Neuronal stem cell (in vitro differentiated cells): Measurements from ENCODE around the gene NRIP1.

ENCODE experiments used
- DNase-seq: peaks from one replicate; pipeline ENCODE4 v3.0.0-alpha.2; 2013; ENCODE audit warnings: low spot score
- H2AFZ ChIP-seq: one replicate; pipeline ENCODE4 v1.6.1; 2013; ENCODE audit warnings: mild to moderate bottlenecking, low read length, inconsistent platforms
- H2AK5ac ChIP-seq: 2 replicates; pipeline ENCODE4 v1.6.1; 2013; ENCODE audit warnings: low read depth, mild to moderate bottlenecking, inconsistent platforms, low read length, moderate library complexity, mixed read lengths
- H2BK120ac ChIP-seq: 2 replicates; pipeline ENCODE4 v1.6.1; 2013; ENCODE audit warnings: low read depth, mild to moderate bottlenecking, inconsistent platforms, low read length, moderate library complexity, mixed read lengths
- H2BK12ac ChIP-seq: one replicate; pipeline ENCODE4 v1.6.1; 2013; ENCODE audit warnings: low read length, inconsistent platforms
- H2BK15ac ChIP-seq: 2 replicates; pipeline ENCODE4 v1.6.1; 2013; ENCODE audit warnings: mild to moderate bottlenecking, low read length, inconsistent platforms, mixed read lengths
- H2BK5ac ChIP-seq: one replicate; pipeline ENCODE4 v1.6.1; 2013; ENCODE audit warnings: inconsistent platforms, mild to moderate bottlenecking, low read length, moderate library complexity
- H3K14ac ChIP-seq: one replicate; pipeline ENCODE4 v1.6.1; 2013; ENCODE audit warnings: low read length, inconsistent platforms
- H3K18ac ChIP-seq: 2 replicates; pipeline ENCODE4 v1.6.1; 2013; ENCODE audit warnings: low read length, inconsistent platforms
- H3K23ac ChIP-seq: 2 replicates; pipeline ENCODE4 v1.6.1; 2013; ENCODE audit warnings: low read depth, mild to moderate bottlenecking, mixed read lengths, low read length, inconsistent platforms; ENCODE audit not compliant: poor library complexity
- H3K27ac ChIP-seq: replicated peaks from 3 replicates; pipeline ENCODE4 v1.5.1; 2013; ENCODE audit warnings: low read length, inconsistent platforms
- H3K27me3 ChIP-seq, 3 experiments: 2 replicates each; pipeline ENCODE4 v1.6.1; 2013; ENCODE audit warnings: low read length in 3 of 3, mild to moderate bottlenecking in 2 of 3, inconsistent platforms in 1 of 3, low read depth in 1 of 3, mixed read lengths in 1 of 3, moderate library complexity in 1 of 3; ENCODE audit not compliant: control insufficient read depth in 3 of 3, insufficient read depth in 3 of 3
- H3K36me3 ChIP-seq, 2 donors: replicated peaks in 1 of 2; 2 replicates each; pipeline ENCODE4 v1.6.1; 2013; ENCODE audit warnings: low read length in 2 of 2; ENCODE audit not compliant: control insufficient read depth in 2 of 2, insufficient read depth in 2 of 2
- H3K4ac ChIP-seq: 2 replicates; pipeline ENCODE4 v1.6.1; 2013; ENCODE audit warnings: inconsistent platforms, mild to moderate bottlenecking, low read length, moderate library complexity
- H3K4me1 ChIP-seq, 2 donors: 1 replicate in 1 of 2; 2 replicates in 1 of 2; pipeline ENCODE4 v1.6.1; 2013; ENCODE audit warnings: low read length in 2 of 2, low read depth in 1 of 2; ENCODE audit not compliant: control insufficient read depth in 2 of 2, insufficient read depth in 1 of 2
- H3K4me2 ChIP-seq: one replicate; pipeline ENCODE4 v1.6.1; 2013; ENCODE audit warnings: mild to moderate bottlenecking, low read length, inconsistent platforms; ENCODE audit not compliant: insufficient read depth, poor library complexity, severe bottlenecking
- H3K4me3 ChIP-seq, 2 donors: 2 replicates each; pipeline ENCODE4 v1.5.1; 2013; ENCODE audit warnings: low read length in 2 of 2, mild to moderate bottlenecking in 2 of 2, inconsistent platforms in 1 of 2, moderate library complexity in 1 of 2
- H3K79me1 ChIP-seq: one replicate; pipeline ENCODE4 v1.6.1; 2013; ENCODE audit warnings: low read depth, mild to moderate bottlenecking, inconsistent platforms, low read length, moderate library complexity
- H3K9ac ChIP-seq: one replicate; pipeline ENCODE4 v1.6.1; 2013; ENCODE audit warnings: mild to moderate bottlenecking, low read depth, low read length, inconsistent platforms; ENCODE audit not compliant: poor library complexity
- H3K9me3 ChIP-seq, 2 donors: replicated peaks in 1 of 2; 2 replicates each; pipeline versions ENCODE3 to v1.6.1; 2013; ENCODE audit warnings: low read length in 2 of 2, mild to moderate bottlenecking in 2 of 2, inconsistent platforms in 1 of 2, low read depth in 1 of 2, mixed read lengths in 1 of 2, moderate library complexity in 1 of 2; ENCODE audit not compliant: control insufficient read depth in 2 of 2, insufficient read depth in 1 of 2
- H4K8ac ChIP-seq: one replicate; pipeline ENCODE4 v1.6.1; 2013; ENCODE audit warnings: low read depth, mild to moderate bottlenecking, inconsistent platforms, low read length, moderate library complexity
- H4K91ac ChIP-seq: one replicate; pipeline ENCODE4 v1.6.1; 2013; ENCODE audit warnings: low read length, low read depth, mild to moderate bottlenecking, inconsistent platforms; ENCODE audit not compliant: poor library complexity
- WGBS, 2 donors: extraction: QIAGEN DNeasy Blood & Tissue Kit; methylation state at CpG; one replicate each; pipeline ENCODE4 v1.1.7; 2013; ENCODE audit warnings: missing lambda C conversion rate in 2 of 2, mixed read lengths in 1 of 2; ENCODE audit not compliant: insufficient read length in 2 of 2, insufficient replicate concordance in 1 of 2; ENCODE audit errors: extremely low coverage in 2 of 2; 5-methylcytosine and 5-hydroxymethylcytosine counted together

The NRIP1 gene

DNA sequence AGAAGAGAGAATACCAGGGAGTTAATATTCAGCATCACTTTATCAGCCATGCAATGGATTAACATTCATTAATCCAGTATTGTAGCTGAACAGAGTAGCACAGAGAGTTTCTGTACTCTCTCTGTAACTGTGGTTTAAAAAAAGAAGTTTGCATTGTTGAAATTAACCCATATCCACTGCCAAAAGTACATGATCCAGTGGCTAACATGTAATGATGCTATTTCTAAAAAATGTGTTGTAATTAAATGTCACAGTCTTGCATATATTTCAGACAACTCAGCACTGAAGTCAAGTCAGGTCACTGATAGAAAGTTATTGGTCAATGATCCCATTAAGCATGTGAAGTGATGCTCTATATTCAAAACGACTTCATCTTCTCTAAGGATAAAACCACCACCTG is 141.3 kb downstream of the NRIP1 start:
- Histone ChIP-seq H4K91ac (no peak overlapping the region), H3K27me3 (no peaks in the 10 kb centered on the region), H3K79me1 (no peaks in the 10 kb centered on the region), H3K27ac (no peak overlapping the region), H3K4me2 (no peak overlapping the region), H3K23ac (no peak overlapping the region), H3K9me3 (peaks cover 0 to 10% of the 10 kb centered on the region in 2 donors), H3K4ac (no peak overlapping the region), H2AK5ac (no peak overlapping the region), H3K36me3 (no peaks in the 10 kb centered on the region), H2BK120ac (no peak overlapping the region), H3K4me1 (no peaks in the 10 kb centered on the region), H2BK5ac (no peak overlapping the region), H2BK15ac (no peak overlapping the region), H4K8ac (no peak overlapping the region), H2BK12ac (no peak overlapping the region), H2AFZ (no peak overlapping the region), H3K4me3 (no peak overlapping the region), H3K18ac (no peak overlapping the region), H3K9ac (no peak overlapping the region), H3K14ac (no peak overlapping the region)
- DNase-seq, result no peak
- no CpG with 5 or more reads among the region's 1 CpG for WGBS, 2 donors

DNA sequence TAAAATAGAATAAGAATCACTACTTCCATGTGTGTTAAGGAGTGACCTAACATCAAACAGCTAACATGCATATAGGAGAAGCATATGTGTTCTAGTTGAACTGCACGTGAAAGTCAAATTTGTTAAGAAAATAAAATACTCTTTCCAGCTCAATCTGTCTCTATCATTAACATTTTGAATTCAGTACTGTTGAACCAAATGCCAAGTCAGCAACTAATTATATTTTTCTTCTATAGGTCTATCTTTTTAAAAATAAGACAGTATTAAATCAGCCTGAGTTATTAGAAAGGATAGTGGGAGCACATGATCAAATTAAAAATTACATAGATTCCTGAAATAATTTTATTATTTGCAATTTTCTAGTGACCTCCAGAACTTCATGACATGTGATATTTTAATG is 141.8 kb downstream of the NRIP1 start:
- no peak overlapping the region for H3K4me3 ChIP-seq
- no peak overlapping the region for H3K18ac ChIP-seq
- WGBS, 2 donors, result no CpG with 5 or more reads among the region's 1 CpG

DNA sequence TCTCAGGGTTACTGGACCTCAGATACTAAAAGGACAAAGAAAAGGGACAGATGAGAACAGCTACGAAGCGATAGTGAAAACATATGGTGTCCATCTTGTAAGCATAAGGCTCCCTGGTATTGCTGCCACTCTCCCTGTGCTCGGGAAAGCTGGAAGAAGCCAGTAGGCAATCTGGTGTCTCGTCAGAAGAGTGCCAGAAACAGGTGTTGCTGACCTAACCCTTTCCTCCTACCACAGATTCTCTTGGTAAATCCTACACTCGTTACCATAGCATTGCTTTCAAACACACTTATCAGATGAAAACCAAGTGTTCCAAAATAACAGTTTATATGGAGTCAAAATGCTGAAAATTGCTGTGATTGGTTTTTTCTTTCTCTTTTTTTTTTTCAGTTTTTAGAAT is 146.3 kb downstream of the NRIP1 start:
- Histone ChIP-seq H2AFZ (no peak overlapping the region), H3K4me1 (peaks cover 2 to 6% of the 10 kb centered on the region in 2 donors), H3K14ac (no peak overlapping the region), H3K36me3 (no peaks in the 10 kb centered on the region), H3K4ac (no peak overlapping the region), H4K8ac (no peak overlapping the region), H4K91ac (no peak overlapping the region), H3K79me1 (no peaks in the 10 kb centered on the region), H3K4me3 (no peak overlapping the region), H3K23ac (no peak overlapping the region), H2BK120ac (no peak overlapping the region), H3K18ac (no peak overlapping the region), H3K27me3 (no peaks in the 10 kb centered on the region), H2BK12ac (no peak overlapping the region), H2BK15ac (no peak overlapping the region), H2BK5ac (no peak overlapping the region), H3K27ac (no peak overlapping the region), H3K9me3 (peaks cover 0 to 5% of the 10 kb centered on the region in 2 donors), H3K4me2 (no peak overlapping the region), H2AK5ac (no peak overlapping the region), H3K9ac (no peak overlapping the region)
- WGBS, 2 donors, result no CpG with 5 or more reads among the region's 5 CpGs
- DNase-seq, result no peak

More for the DNA sequence above, 141.8 kb downstream of the NRIP1 start:
- Histone ChIP-seq H3K14ac (no peak overlapping the region), H2BK15ac (no peak overlapping the region), H3K9ac (no peak overlapping the region), H3K36me3 (no peaks in the 10 kb centered on the region), H3K79me1 (no peaks in the 10 kb centered on the region), H2AFZ (no peak overlapping the region), H3K4me2 (no peak overlapping the region), H4K91ac (no peak overlapping the region), H2AK5ac (no peak overlapping the region), H3K4ac (no peak overlapping the region), H2BK120ac (no peak overlapping the region), H3K27me3 (no peaks in the 10 kb centered on the region), H4K8ac (no peak overlapping the region), H3K27ac (no peak overlapping the region), H2BK12ac (no peak overlapping the region), H3K9me3 (peaks cover 0 to 10% of the 10 kb centered on the region in 2 donors), H3K23ac (no peak overlapping the region), H2BK5ac (no peak overlapping the region), H3K4me1 (no peaks in the 10 kb centered on the region)
- DNase-seq, result no peak

DNA sequence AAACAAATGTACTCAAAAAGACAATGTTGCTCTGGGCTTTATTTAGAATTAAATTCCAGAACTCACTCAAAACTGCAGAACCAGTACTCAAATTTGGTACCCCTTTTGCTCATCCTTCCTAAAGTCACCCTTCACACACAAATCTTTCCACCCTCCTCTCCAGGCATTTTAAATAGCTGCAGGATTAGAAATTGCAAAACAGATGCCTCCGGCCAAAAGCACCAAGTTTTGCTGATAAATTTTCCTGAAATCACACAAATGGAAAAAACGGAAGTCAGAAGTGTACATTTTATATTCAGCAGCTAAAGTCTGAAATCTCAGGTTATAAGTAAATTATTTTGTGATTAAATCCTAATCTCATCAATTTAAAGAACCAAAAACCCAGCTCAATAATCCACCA is 147.0 kb downstream of the NRIP1 start:
- WGBS, 2 donors, result no CpG with 5 or more reads among the region's 2 CpGs
- Histone ChIP-seq H3K9ac (no peak overlapping the region), H3K18ac (no peak overlapping the region), H3K9me3 (peaks cover 0 to 5% of the 10 kb centered on the region in 2 donors), H2BK5ac (no peak overlapping the region), H3K27ac (no peak overlapping the region), H3K27me3 (no peaks in the 10 kb centered on the region), H2AFZ (no peak overlapping the region), H3K4me1 (peaks cover 2 to 6% of the 10 kb centered on the region in 2 donors), H3K14ac (no peak overlapping the region), H3K23ac (no peak overlapping the region), H4K91ac (no peak overlapping the region), H2BK12ac (no peak overlapping the region), H3K79me1 (no peaks in the 10 kb centered on the region), H2BK15ac (no peak overlapping the region), H3K4me2 (no peak overlapping the region), H2AK5ac (no peak overlapping the region), H3K36me3 (no peaks in the 10 kb centered on the region), H3K4ac (no peak overlapping the region), H2BK120ac (no peak overlapping the region), H3K4me3 (no peak overlapping the region), H4K8ac (no peak overlapping the region)
- DNase-seq, result no peak
